Inferior parietal cortex (tissue), 1 donor: ENCODE results near the gene PLIN4.

Experiments
- DNase-seq: peaks from one replicate; pipeline ENCODE4 v3.0.0-alpha.2; 2016; ENCODE audit errors: extremely low spot score

The PLIN4 gene

GRCh38 chr19:4524808-4525562 lies 6.7 kb upstream of the PLIN4 start:
- peak; percentile 17 for DNase-seq

GRCh38 chr19:4523306-4524110 lies 5.2 kb upstream of the PLIN4 start:
- no peak for DNase-seq

- DNase-seq, result no peak
These were observed 4.2 kb upstream of the PLIN4 start for GRCh38 chr19:4522291-4523002.

- no peak for DNase-seq
These were observed 3.6 kb upstream of the PLIN4 start for GRCh38 chr19:4521888-4522242.

- DNase-seq, result no peak
These were observed 3.0 kb upstream of the PLIN4 start for GRCh38 chr19:4521170-4521887.

- no peak for DNase-seq
These were observed 1.4 kb upstream of the PLIN4 start for GRCh38 chr19:4519521-4520277.

GRCh38 chr19:4519172-4519496 lies 848 bp upstream of the PLIN4 start:
- no peak for DNase-seq

- no peak for DNase-seq
These were observed 732 bp downstream of the PLIN4 start for GRCh38 chr19:4517451-4518057.

- no peak for DNase-seq
These were observed 1.4 kb downstream of the PLIN4 start for GRCh38 chr19:4516939-4517300.

- no peak for DNase-seq
These were observed 1.9 kb downstream of the PLIN4 start for GRCh38 chr19:4516199-4516938.

GRCh38 chr19:4515732-4516131 lies 2.6 kb downstream of the PLIN4 start:
- DNase-seq, result no peak

- DNase-seq, result no peak
These were observed 5.0 kb downstream of the PLIN4 start for GRCh38 chr19:4513248-4513647.

- DNase-seq, result no peak
These were observed 6.2 kb downstream of the PLIN4 start for GRCh38 chr19:4512070-4512469.

GRCh38 chr19:4511300-4512054 lies 6.8 kb downstream of the PLIN4 start:
- no peak for DNase-seq

- DNase-seq, result no peak
These were observed 7.6 kb downstream of the PLIN4 start for GRCh38 chr19:4510435-4511255.

- no peak for DNase-seq
These were observed 9.6 kb downstream of the PLIN4 start for GRCh38 chr19:4508698-4509097.

- no peak for DNase-seq
These were observed 10.5 kb downstream of the PLIN4 start for GRCh38 chr19:4507804-4508203.

- DNase-seq, result no peak
These were observed 11.2 kb downstream of the PLIN4 start for GRCh38 chr19:4507150-4507452.
